ENCODE results near the gene RILPL1.
A peak's percentile ranks its signal among the peaks of the same experiment; 100 is the strongest.
"Not testable (repeated sequence)": the region's sequence is repeated elsewhere in the genome, so short reads cannot be mapped to it uniquely, and the experiment has no call there.

The RILPL1 gene, protein sequence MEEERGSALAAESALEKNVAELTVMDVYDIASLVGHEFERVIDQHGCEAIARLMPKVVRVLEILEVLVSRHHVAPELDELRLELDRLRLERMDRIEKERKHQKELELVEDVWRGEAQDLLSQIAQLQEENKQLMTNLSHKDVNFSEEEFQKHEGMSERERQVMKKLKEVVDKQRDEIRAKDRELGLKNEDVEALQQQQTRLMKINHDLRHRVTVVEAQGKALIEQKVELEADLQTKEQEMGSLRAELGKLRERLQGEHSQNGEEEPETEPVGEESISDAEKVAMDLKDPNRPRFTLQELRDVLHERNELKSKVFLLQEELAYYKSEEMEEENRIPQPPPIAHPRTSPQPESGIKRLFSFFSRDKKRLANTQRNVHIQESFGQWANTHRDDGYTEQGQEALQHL

DNA sequence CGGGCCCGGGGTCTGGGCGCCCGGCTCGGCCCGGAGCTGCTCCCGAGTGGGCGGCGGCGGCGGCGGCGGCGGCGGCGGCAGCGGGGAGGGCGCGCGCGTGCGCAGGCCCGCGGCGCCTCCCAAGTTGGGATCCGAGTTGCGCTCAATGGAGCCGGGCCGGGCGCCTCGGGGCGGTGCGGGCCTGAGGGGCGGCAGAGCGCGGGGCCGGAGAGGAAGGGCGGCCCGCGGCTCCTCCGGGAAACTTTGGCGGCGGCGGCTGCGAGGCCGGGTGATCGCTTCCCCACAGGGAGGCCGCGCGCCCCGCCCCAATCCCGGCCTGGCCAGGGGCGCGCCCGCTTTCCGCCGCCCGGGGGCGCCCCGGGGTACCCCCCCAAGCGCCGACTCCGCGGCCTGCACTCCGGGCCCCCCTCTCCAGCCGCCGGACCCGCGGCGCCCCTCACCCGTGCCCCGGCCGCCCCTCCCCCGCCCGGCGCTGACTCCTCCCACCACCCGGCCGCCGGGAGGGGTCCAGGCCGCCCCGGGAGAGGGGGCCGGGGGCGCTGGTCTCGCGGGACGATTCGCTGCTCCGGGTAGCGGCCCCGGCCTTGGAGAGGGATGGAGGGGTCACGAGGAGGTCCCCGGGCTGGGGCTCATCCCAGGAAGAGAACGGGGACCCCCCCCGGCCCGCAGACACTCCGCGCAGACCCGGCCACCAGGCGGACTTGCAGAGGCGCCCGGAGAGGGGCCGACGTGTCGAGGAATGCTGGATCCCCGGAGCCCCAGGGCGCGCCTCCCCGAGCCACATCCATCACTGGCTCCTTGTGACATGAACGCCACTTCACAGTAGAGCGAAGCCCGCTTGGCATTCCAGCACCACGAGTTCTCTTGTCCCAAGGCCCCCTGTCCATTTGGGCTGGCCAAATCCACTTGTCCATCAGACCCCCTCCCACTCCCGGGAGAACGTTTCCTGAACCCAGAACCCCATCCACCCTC is at the start of gene RILPL1:
RILPL1 (minus strand) TSS at position 48 of the 972 bp plus-strand sequence. CDS start 237 bp downstream, outside the sequence.
- no peak for DNase-seq

DNA sequence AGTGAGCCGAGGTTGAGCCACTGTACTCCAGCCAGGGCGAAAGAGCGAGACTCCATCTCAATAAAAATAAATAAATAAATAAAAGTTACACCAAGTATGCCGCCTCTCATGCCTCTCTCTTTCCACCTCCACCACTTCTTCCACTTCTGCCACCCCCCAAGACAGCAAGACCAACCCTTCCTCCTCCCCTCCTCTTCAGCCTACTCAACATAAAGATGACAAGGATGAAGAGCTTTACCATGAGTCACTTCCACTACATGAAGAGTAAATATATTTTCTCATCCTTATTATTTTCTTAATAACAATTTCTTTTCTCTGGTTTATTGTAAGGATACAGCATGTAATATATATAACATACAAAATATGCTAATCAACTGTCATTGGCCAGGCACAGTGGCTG is 47.3 kb upstream of the RILPL1 start:
- no peak for DNase-seq

DNA sequence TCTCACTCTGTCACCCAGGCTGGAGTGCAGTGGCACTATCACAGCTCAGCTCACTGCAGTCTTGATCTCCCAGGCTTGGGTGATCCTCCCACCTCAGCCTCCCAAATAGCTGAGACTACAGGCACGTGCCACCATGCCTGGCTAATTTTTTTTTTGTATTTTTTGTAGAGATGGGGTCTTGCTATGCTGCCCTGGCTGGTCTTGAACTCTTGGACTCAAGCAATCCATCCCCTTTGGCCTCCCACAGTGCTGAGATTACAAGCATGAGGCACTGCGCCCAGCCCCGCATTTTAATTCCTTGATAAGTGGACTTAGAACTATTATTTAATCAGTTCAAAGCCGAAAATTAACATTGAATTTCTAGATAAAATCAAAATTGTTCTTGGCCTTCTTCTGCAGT is 45.3 kb upstream of the RILPL1 start:
- DNase-seq: not testable (repeated sequence)

DNA sequence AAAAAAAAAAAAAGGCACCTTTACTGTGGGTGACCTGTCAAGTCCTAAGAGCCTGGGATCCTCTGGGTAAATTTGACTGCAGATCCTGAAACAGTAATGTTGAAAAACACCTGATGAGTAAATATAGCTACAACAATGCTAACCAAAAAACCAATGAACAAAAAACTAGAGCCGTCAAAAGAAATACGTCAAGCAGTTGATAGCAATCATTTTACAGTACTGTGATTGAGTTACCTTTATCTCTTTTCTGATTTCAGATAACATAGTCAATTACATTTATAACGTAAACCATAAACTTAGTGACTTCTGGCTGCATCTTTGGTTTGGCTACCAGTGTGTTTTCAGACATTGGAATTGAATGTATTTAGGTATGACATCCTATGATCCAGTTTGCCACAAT is 44.7 kb upstream of the RILPL1 start:
- no peak for DNase-seq

DNA sequence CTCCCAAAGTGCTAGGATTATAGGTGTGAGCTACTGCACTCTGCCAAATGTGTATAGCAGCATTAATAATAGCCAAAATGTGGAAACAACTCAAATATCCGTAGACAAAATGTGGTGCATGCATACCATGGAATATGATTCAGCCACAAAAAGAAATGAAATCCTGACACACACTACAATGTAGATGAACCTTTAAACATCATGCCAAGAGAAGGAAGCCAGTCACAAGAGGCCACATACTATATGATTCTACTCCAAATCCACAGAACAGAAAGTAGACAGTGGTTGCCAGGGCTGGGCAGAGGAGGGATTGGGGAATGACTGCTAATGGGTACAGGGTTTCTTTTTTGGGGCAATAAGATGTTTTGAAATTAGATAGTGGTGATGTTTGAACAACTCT is 43.1 kb upstream of the RILPL1 start:
- no peak for DNase-seq

DNA sequence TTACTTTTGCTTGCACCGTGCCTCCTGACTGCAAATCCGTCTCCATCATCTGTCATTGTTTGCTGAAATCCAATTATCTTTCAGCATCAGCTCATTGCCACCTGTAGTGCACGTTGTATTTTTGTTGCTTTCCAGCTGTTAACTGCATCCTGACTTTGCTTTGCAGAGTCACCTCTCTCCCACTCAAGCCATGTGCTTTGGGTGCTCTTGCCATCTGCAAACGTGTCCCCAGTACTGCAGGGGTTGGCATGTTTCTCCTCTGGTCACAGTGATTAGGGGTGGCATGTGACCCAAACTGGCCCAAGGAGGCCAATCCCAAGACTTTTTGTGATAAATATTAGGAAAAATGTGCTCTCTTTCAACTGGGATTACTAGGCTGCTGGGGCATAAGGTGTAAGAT is 40.4 kb upstream of the RILPL1 start:
- no peak for DNase-seq

DNA sequence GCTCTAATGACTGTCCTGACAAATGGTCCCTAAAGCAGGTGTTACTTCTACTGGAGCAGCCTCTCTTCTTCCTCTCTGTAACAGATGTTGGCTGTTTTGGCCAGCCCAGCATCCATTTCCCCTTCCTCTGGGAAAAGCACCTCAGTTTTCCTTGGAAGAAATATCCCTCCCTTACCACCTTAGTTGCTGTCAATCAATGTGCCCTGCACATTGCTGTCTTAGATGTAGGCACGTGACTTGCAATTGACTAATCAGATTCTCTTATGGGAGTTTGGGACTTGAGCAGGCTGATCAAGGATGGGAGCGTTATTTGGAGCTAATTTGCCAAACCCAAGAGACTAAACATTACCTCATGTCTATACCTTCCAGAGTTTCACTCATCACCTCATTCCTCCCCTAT is 38.9 kb upstream of the RILPL1 start:
- DNase-seq: no peak

DNA sequence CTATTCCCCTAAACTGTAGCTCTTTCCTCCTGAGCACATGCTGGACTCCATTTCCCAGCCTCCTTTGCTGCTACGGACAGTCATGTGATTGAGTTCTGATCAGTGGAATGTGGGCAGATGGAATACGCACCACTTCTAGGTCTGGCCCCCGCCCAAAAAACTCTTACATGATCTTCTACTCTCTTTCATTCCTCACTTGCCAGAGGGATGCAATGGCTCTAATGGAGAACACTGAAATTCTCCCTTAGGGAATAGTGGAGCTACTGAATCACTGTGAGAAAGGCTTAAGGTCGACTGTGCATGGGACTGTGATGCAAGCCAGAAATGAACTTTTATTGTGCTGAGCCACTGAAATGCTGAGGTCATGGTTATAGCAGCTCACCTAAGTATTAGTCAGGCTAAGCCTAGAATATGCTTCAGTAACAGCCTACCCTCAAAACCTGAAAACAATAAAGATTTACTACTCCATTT is 37.9 kb upstream of the RILPL1 start:
- DNase-seq: no peak

DNA sequence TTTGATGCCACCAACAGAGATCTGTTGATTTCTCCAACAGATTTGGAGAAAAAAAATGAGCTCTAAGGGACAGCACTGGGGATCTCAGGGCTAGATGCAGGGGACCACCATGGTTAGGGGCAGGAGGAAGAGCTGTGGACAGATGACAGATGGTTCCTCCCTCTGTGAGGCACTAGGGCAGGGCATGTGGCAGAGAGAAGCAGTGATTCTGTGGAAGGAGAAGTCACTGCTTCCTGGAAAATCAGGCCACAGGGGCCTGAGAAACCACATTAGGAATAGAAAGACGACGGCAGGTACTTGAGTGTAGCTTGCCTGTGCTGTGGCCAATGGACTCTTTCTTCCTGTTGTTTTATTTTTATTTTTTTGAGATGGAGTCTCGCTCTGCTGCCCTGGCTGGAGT is 25.9 kb upstream of the RILPL1 start:
- no peak for DNase-seq

DNA sequence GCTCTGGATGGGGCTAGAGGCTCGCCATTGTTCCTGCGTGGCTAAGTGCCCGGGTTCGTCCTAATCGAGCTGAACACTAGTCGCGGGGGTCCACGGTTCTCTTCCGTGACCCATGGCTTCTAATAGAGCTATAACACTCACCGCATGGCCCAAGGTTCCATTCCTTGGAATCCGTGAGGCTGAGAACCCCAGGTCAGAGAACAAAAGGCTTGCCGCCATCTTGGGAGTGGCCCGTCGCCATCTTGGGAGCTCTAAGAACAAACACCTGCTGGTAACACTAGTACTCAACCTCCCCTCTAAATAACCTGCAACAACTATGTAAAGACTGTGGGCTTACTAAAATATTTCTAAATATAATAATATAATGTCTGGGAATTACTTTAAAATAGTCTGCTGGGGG is 25.0 kb upstream of the RILPL1 start:
- not testable (repeated sequence) for DNase-seq

DNA sequence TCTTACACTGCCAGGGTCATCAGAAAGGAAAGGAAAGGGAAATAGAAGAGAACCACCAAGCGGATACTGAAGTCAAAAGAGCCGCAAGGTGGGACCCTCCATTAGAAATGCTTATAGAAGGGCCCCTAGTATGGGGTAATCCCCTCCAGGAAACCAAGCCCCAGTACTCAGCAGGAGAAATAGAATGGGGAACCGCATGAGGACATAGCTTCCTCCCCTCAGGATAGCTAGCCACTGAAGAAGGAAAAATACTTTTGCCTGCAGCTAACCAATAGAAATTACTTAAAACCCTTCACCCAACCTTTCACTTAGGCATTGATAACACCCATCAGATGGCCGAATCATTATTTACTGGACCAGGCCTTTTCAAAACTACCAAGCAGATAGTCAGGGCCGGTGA is 21.3 kb upstream of the RILPL1 start:
- not testable (repeated sequence) for DNase-seq

DNA sequence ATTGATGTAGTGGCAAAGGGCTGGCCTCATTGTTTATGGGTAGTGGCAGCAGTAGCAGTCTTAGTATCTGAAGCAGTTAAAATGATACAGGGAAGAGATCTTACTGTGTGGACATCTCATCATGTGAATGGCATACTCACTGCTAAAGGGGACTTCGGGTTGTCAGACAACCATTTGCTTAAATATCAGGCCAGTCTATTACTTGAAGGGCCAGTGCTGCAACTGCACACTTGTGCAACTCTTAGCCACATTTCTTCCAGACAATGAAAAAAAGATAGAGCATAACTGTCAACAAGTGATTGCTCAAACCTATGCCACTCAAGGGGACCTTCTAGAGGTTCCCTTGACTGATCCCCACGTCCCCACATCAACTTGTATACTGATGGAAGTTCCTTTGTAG is 20.6 kb upstream of the RILPL1 start:
- peak; percentile 68 to 74 for DNase-seq

DNA sequence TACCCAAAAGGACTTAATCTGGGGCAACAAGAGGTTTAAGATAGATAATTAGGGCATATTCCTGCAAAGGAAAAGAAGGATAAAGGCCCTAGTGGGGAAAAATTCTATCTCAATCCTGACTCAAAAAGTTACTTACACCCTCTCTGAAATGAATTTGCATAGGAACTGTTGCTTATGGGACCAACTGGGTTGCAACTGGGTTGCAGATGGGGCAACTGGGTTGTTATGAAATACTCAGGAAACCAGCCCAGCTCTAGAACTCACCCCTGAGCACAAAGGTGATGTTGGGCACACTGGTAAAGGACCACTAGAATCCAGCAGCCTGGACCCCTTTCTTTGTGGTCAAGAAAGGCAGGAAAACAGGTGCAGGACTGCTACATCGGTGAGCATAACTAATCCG is 17.2 kb upstream of the RILPL1 start:
- DNase-seq: no peak

DNA sequence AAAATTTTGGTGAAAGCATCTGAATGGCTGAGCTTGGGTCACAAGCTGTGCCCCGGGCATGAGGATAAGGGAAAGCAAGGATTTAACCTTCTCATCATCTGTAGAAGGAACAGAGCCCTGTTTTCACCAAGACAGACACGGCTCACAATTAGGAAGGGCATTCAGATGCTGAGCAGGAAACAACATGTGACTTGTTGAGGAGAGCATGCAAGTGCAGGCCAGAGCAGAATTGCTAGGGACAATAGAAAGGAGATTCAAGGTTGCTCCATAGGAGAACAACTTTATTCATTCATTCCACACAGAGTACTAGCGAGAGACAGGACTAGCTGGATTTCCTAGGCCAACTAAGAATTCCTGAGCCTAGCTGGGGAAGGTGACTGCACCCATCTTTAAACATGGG is 14.6 kb upstream of the RILPL1 start:
- no peak for DNase-seq

DNA sequence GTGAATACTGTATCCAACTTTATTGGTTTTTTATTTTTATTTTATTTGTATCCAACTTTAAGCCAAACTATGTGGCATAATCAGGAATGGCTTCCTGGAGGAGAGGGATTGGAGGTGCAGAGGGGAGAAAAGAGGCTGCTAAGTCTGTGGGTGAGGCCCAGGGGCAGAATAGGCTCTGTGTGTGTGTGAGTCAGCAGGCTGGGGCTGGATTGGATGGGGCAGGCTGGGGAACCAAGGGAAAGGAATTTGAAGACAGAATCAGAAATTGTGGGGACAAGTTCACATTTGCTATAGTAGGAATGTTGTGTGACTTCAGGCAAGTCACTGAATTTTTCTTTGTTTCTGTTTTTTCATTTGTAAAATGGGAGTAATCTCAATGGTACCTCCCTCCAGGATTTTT is 12.8 kb upstream of the RILPL1 start:
- no peak for DNase-seq

DNA sequence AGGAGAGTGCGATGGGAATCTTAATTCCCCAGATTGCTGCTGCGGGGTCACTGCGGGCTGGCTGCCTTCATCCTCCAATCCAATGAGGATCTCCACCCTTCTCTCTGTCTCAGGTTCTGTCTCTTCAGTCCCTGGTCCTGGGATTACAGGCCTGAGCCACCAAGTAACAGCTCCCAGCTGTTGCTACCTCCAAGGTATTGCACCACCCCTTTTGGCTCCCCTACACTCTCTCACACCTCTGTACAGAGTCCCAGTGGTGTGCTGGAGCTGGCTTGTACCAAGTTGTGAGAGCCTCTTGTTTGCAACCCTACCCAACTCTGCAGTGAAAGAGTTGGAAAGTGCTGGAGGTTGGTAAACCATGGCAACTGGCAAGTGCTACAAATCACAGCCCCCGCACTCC is 10.0 kb upstream of the RILPL1 start:
- DNase-seq: no peak

DNA sequence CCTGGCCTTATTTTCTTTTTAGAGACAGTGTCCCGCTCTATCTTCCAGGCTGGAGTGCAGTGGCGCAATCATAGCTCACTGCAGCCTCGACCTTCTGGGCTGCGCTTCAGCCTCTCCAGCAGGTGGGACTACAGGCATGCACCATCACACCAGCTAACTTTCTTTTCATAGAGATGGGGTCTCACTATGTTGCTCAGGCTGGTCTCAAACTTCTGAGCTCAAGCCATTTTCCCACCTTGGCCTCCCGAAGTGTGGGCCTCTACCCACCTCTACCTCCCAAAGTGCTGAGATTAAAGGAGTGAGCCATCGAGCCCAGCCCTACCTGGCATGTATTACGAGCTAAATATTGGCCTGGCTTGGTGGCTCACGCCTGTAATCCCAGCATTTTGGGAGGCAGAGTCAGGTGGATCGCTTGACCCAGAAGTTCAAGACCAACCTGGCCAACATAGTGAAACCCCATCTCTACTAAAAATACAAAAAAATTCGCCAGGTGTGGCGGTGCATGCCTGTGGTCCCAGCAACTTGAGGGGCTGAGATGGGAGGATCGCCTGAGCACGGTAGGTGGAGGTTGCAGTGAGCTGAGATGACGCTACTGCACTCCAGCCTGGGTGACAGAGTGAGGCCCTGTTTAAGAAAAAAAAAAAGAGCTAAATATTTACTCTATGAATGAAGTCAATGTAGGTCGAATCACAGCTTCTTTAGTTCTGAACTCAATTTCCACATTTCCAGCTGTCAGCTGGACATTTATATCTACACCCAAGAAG is 7.6 kb upstream of the RILPL1 start:
- DNase-seq: no peak

DNA sequence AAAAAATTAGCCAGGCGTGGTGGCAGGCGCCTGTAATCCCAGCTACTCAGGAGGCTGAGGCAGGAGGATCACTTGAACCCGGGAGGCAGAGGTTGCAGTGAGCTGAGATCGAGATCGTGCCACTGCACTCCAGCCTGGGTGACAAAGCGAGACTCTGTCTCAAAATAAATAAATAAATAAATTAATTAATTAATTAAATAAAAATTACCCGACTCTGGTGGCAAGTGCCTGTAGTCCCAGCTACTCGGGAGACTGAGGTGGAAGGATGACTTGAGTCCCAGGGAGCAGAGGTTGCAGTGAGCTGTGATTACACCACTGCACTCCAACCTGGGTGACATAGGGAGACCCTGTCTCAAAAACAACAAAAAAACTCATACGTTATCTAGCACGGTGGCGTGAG is 2.4 kb upstream of the RILPL1 start:
- DNase-seq: not testable (repeated sequence)

DNA sequence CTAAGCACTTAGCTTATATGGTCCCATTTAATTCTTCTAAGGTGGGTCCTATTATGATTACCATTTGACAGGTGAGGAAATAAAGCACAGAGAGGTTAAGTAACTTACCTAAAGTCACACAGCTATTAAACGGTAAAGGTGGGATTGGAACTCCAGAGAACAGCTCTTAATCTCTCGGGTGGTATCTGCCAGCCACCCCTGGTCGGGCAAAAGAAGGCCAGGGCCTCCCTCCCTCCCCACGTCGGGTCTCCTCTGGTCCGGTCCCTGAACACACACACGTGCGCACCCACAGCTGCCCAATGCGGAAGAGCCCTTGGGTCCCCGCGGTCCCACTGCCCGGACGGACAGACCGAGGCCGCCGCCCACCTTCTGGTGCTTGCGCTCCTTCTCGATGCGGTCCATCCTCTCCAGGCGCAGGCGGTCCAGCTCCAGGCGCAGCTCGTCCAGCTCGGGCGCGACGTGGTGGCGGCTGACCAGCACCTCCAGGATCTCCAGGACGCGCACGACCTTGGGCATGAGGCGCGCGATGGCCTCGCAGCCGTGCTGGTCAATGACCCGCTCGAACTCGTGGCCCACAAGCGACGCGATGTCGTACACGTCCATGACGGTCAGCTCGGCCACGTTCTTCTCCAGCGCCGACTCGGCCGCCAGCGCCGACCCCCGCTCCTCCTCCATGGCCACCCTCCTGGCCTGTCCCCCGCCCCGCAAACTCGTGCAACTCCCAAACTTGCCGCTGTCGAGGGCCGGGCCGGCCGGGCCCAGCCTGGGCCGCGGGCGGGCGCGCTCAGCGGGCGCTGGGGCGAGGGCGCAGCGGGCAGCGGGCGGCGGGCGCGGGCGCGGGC is 490 bp downstream of the RILPL1 start:
- DNase-seq: no peak

DNA sequence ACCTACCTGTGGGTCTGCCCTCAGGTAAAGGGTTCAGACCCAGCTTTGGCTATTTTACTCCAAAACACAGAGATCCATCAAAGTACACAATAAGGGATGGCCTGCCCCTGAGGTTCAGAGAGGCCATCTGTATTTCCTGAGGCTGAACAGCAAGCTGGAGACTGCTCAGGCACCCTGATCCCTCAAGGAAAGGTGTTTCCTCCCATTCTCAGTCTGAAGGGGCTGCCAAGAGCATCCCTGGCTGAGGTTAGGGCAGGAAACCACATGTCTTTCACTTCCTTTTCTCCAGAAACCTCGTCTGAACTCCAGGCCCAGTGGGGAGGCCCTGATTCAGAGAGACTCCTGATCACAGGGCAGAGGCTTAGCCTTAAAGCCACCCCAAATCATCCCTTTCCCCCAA is 1.5 kb downstream of the RILPL1 start:
- DNase-seq: peak; percentile 30 to 46

DNA sequence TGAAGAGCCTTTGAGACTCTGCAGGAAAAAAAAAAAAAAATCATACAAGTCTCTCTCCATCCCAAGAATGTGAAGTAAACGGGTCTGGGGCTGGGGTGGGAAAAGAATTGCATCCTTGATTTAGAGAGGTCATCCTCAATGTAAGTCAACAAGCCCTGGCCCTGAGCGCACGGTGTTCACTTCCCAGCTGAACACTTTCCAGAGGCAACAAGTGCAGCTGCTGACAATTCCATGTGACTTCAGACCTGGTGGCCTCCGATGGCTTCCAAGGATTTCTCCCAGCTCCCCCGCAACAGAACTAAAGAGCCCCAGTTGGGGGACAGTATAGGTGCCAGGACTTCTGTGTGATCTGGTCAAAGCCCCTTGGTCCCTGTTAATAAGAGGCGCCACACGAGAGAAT is 2.4 kb downstream of the RILPL1 start:
- DNase-seq: no peak

DNA sequence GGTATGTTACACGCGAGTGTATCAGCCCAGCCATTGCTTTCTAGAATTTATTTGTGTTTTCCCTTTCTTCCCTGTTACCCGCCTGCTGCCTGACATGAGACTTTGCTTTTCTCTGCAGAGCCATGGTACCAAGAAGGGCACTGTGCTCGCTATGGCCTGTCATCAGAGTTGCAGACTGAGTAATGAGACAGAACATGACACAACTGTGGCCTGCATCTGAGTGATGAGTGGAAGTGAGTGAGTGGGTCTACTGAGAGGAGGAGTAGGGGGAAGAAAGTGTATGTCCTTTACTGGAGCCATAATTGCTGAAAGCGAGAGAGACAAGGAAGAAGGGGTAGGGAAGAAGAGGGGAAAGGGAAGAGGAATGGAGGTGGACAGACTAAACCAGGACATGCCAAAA is 2.9 kb downstream of the RILPL1 start:
- DNase-seq: no peak
